SK-N-SH (cell line): ENCODE results near the gene CEP41. TPM values are rescaled to one million over a fixed set of nuclear protein-coding genes. Genes with fewer than 3 reads are reported as not detected.

Experiments
- CTCF ChIA-PET: fragments of 300-600, 350-600 bp; formaldehyde crosslinking; extraction: SDS; loops from one replicate; lab custom pipeline; 2021; lab: Yijun Ruan, JAX
- POLR2A ChIA-PET: fragments of 350-600 bp; sonication (Branson Sonifier 250); formaldehyde crosslinking; extraction: SDS; loops from one replicate; lab custom pipeline; 2020; ENCODE audit warnings: antibody characterized with exemption, inconsistent platforms; lab: Yijun Ruan, JAX
- DNase-seq: peaks from one replicate; pipeline ENCODE4 v3.0.0; 2012
- H2AFZ ChIP-seq: fragments of 200-600 bp; sonication (generic); 2 replicates; pipeline ENCODE4 v1.8.1; 2016; ENCODE audit warnings: antibody characterized with exemption, mild to moderate bottlenecking, low read depth
- H3F3A ChIP-seq: fragments of 200-600 bp; sonication (generic); replicated peaks from 2 replicates; pipeline ENCODE3; 2016; ENCODE audit warnings: antibody characterized with exemption, mild to moderate bottlenecking; ENCODE audit not compliant: insufficient read depth
- H3K27ac ChIP-seq, 2 experiments: fragments of 200-500 bp in 1 of 2; fragments of 200-600 bp in 1 of 2; sonication (Bioruptor generic) in 1 of 2; sonication (generic), shearing (Covaris generic) in 1 of 2; 2 replicates each; pipeline versions ENCODE4 v1.5.1 to v1.6.1; 2014 to 2016; ENCODE audit warnings: low read depth in 2 of 2, inconsistent platforms in 1 of 2, low read length in 1 of 2, mild to moderate bottlenecking in 1 of 2, mixed read lengths in 1 of 2
- H3K27me3 ChIP-seq: fragments of 200-600 bp; sonication (generic), shearing (Covaris generic); 2 replicates; pipeline ENCODE4 v1.6.1; 2016; ENCODE audit warnings: mixed run types; ENCODE audit not compliant: insufficient read depth
- H3K36me3 ChIP-seq, 2 experiments: fragments of 200-500 bp in 1 of 2; fragments of 200-600 bp in 1 of 2; sonication (Bioruptor generic) in 1 of 2; sonication (generic) in 1 of 2; replicated peaks in 1 of 2; 2 replicates each; pipeline versions ENCODE3 to v1.5.1; 2014 to 2016; ENCODE audit warnings: low read length in 1 of 2, mild to moderate bottlenecking in 1 of 2; ENCODE audit not compliant: insufficient read depth in 2 of 2, control insufficient read depth in 1 of 2
- H3K4me1 ChIP-seq, 2 experiments: fragments of 200-500 bp in 1 of 2; fragments of 200-600 bp in 1 of 2; sonication (Bioruptor generic) in 1 of 2; sonication (generic), shearing (Covaris generic) in 1 of 2; 2 replicates each; pipeline versions ENCODE4 v1.5.1 to v1.6.1; 2014 to 2016; ENCODE audit warnings: low read depth in 1 of 2, low read length in 1 of 2, mixed run types in 1 of 2; ENCODE audit not compliant: insufficient read depth in 2 of 2, control insufficient read depth in 1 of 2
- H3K4me2 ChIP-seq: fragments of 200-600 bp; sonication (generic), shearing (Covaris generic); 2 replicates; pipeline ENCODE4 v1.6.1; 2017; ENCODE audit warnings: mixed run types
- H3K4me3 ChIP-seq, 2 experiments: fragments of 200-500 bp in 1 of 2; fragments of 200-600 bp in 1 of 2; sonication (Bioruptor generic) in 1 of 2; sonication (generic), shearing (Covaris generic) in 1 of 2; 2 replicates each; pipeline versions ENCODE4 v1.5.1 to v1.8.1; 2014 to 2016; ENCODE audit warnings: low read depth in 2 of 2, inconsistent platforms in 1 of 2, low read length in 1 of 2, mild to moderate bottlenecking in 1 of 2, mixed read lengths in 1 of 2, moderate library complexity in 1 of 2
- H3K79me2 ChIP-seq: fragments of 200-600 bp; sonication (generic); 2 replicates; pipeline ENCODE4 v1.8.1; 2017; ENCODE audit warnings: mild to moderate bottlenecking; ENCODE audit not compliant: insufficient read depth
- H3K9ac ChIP-seq: fragments of 200-600 bp; sonication (generic); 2 replicates; pipeline ENCODE4 v1.6.1; 2017; ENCODE audit warnings: mixed run types
- H3K9me2 ChIP-seq: fragments of 200-600 bp; sonication (generic); 2 replicates; pipeline ENCODE4 v1.6.1; 2017; ENCODE audit warnings: mixed run types
- H3K9me3 ChIP-seq: fragments of 200-600 bp; sonication (generic); 2 replicates; pipeline ENCODE4 v1.6.1; 2017; ENCODE audit warnings: mixed run types, mild to moderate bottlenecking, moderate library complexity
- H4K20me1 ChIP-seq: fragments of 200-600 bp; sonication (generic); 2 replicates; pipeline ENCODE4 v1.6.1; 2017; ENCODE audit warnings: mild to moderate bottlenecking, mixed run types; ENCODE audit not compliant: insufficient read depth
- CHD2 ChIP-seq: fragments of 150-350 bp; IDR thresholded peaks from 2 replicates; pipeline ENCODE4 v1.6.1; 2018; ENCODE audit warnings: low read length; ENCODE audit not compliant: partially characterized antibody
- EZH2phosphoT487 ChIP-seq: fragments of 200-600 bp; sonication (generic); IDR thresholded peaks from 2 replicates; pipeline ENCODE4 v1.6.1; 2017; ENCODE audit warnings: low read depth, mixed run types, mild to moderate bottlenecking, antibody characterized with exemption, moderate library complexity, borderline replicate concordance
- JUND ChIP-seq: IDR thresholded peaks from 2 replicates; pipeline ENCODE4 v1.4.0; 2012
- NRF1 ChIP-seq: IDR thresholded peaks from 2 replicates; pipeline ENCODE4 v1.6.1; 2012; ENCODE audit warnings: low read depth, mild to moderate bottlenecking, low read length
- POLR2AphosphoS5 ChIP-seq: IDR thresholded peaks from 2 replicates; pipeline ENCODE4 v1.6.1; 2012; ENCODE audit warnings: low read depth, low read length
- RAD21 ChIP-seq: IDR thresholded peaks from 2 replicates; pipeline ENCODE4 v1.6.1; 2012; ENCODE audit warnings: mild to moderate bottlenecking, low read length
- SIN3A ChIP-seq: IDR thresholded peaks from 2 replicates; pipeline ENCODE4 v1.6.1; 2012; ENCODE audit warnings: low read depth, mild to moderate bottlenecking, low read length, moderate library complexity, borderline replicate concordance
- TAF1 ChIP-seq: IDR thresholded peaks from 2 replicates; pipeline ENCODE4 v1.6.1; 2012; ENCODE audit warnings: low read depth, mild to moderate bottlenecking, low read length, moderate library complexity, borderline replicate concordance
- TCF12 ChIP-seq: IDR thresholded peaks from 2 replicates; pipeline ENCODE4 v1.4.0; 2012
- WGBS: methylation state at CpG from one replicate; pipeline ENCODE4 v1.1.6; 2017; ENCODE audit warnings: low lambda C conversion rate; 5-methylcytosine and 5-hydroxymethylcytosine counted together
- polyA plus RNA-seq, 3 experiments: library from polyadenylated mRNA; depleted of rRNA; stranded (reverse); fragments of >200 nt; gene quantifications; 2 replicates each; pipeline ENCODE4 v1.2.3, GENCODE V29; 2012
- TF ChIP-seq, protein P1 (sequence below): fragments of 200-600 bp; sonication (generic); IDR thresholded peaks from 2 replicates; pipeline ENCODE4 v1.6.1; 2017; ENCODE audit warnings: antibody characterized with exemption, mild to moderate bottlenecking, moderate library complexity
- TF ChIP-seq, protein P2 (sequence below): IDR thresholded peaks from 2 replicates; pipeline ENCODE4; 2012
- TF ChIP-seq, protein P3 (sequence below): fragments of 150-350 bp; IDR thresholded peaks from 2 replicates; pipeline ENCODE4 v1.6.1; 2017; ENCODE audit warnings: antibody characterized with exemption, low read length, low read depth, borderline replicate concordance
- TF ChIP-seq, protein P4 (sequence below): fragments of 150-350 bp; IDR thresholded peaks from 2 replicates; pipeline ENCODE4 v1.6.1; 2016; ENCODE audit warnings: mild to moderate bottlenecking, low read depth, low read length

Gene CEP41
- polyA plus RNA-seq, 1 of the 3 experiments (the other 2 are of a cell fraction): 20.9 TPM

DNA sequence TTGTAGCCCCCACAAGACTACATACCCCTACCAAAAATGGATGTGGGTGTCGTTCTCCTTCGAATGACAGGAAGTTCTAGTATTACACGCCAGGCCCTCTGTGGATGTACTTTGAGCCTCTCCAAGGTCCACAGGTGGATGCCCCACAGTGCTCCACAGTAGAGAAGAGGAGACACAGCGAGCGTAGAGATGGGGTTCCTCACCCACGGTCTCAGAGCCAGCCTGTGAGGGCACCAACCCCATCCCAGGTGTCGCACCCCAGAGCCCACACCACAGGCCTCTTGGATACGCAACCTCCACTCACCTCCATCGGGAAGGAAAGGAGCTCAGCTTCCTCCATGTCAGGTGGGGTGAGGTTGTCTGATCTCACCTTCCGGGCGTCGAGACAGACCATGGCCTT is 93.9 kb downstream of the CEP41 start:
- no peak for TF ChIP-seq EZH2phosphoT487
- no peak for TF ChIP-seq JUND
- TF ChIP-seq POLR2AphosphoS5: no peak
- TF ChIP-seq, protein P1, sequence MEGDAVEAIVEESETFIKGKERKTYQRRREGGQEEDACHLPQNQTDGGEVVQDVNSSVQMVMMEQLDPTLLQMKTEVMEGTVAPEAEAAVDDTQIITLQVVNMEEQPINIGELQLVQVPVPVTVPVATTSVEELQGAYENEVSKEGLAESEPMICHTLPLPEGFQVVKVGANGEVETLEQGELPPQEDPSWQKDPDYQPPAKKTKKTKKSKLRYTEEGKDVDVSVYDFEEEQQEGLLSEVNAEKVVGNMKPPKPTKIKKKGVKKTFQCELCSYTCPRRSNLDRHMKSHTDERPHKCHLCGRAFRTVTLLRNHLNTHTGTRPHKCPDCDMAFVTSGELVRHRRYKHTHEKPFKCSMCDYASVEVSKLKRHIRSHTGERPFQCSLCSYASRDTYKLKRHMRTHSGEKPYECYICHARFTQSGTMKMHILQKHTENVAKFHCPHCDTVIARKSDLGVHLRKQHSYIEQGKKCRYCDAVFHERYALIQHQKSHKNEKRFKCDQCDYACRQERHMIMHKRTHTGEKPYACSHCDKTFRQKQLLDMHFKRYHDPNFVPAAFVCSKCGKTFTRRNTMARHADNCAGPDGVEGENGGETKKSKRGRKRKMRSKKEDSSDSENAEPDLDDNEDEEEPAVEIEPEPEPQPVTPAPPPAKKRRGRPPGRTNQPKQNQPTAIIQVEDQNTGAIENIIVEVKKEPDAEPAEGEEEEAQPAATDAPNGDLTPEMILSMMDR: no peak
- no peak for TF ChIP-seq NRF1
- TF ChIP-seq, protein P2, sequence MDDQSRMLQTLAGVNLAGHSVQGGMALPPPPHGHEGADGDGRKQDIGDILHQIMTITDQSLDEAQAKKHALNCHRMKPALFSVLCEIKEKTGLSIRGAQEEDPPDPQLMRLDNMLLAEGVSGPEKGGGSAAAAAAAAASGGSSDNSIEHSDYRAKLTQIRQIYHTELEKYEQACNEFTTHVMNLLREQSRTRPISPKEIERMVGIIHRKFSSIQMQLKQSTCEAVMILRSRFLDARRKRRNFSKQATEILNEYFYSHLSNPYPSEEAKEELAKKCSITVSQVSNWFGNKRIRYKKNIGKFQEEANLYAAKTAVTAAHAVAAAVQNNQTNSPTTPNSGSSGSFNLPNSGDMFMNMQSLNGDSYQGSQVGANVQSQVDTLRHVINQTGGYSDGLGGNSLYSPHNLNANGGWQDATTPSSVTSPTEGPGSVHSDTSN: no peak
- H3K4me3 ChIP-seq: no peak overlapping the region
- POLR2A ChIA-PET: no interaction called here
- H3K9me2 ChIP-seq: no peaks in the 10 kb centered on the region
- H3K4me1 ChIP-seq: no peaks in the 10 kb centered on the region; a peak in 1 of 4 replicates
- no peak overlapping the region for H3K4me2 ChIP-seq
- H3F3A ChIP-seq: no peaks in the 10 kb centered on the region
- DNase-seq: no peak
- no peaks in the 10 kb centered on the region for H3K79me2 ChIP-seq
- CTCF ChIA-PET: interaction anchor here (0.7 to 1.3 kb wide), 2 partner anchors 14 to 26 kb away, joined by 3 to 4 read pairs; no protein-coding TSS in a partner anchor
- no peak overlapping the region for H3K9ac ChIP-seq
- H3K27ac ChIP-seq: no peak overlapping the region
- H3K9me3 ChIP-seq: no peaks in the 10 kb centered on the region
- 87% methylated on average over 11 of the region's 12 CpGs for WGBS
- no peaks in the 10 kb centered on the region for H4K20me1 ChIP-seq
- H3K27me3 ChIP-seq: no peaks in the 10 kb centered on the region
- no peak overlapping the region for H2AFZ ChIP-seq
- H3K36me3 ChIP-seq: no peaks in the 10 kb centered on the region

DNA sequence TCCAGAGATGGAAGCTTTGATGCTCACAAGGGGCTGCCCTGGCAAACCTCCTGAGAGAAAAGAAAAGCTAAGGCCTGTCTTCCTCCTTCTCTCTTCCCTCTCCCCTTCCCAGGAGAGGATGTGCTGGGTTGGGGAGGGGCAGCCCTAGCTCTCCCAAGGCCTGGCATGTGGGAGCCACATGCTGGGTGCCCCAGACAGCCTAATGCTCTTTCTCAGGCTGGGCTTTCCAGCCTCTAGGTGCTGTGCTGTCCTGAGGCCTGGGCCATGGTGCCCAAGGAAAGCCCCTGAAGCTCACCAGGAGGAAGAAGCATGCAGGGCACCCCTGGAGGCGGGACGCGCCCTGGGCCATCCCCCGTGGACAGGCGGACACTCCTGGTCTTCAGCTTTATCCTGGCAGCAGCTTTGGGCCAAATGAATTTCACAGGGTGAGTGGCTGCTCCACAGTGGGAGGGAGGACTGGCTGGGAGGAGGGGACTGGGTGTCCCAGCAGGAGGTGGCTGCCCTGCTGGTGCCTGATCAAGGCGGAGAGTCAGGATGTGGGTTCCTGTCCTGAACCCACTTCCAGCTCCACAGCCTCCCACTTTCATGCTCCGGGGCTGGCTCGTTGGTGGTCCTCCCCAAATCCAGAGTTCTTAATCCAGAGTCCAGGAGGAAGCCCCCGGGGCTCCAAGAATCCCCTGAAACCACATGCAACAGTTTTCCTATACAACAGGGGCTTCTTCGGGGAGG is 94.5 kb downstream of the CEP41 start:
- H3K27ac ChIP-seq: no peak overlapping the region
- no peaks in the 10 kb centered on the region for H4K20me1 ChIP-seq
- H2AFZ ChIP-seq: no peak overlapping the region
- no peak overlapping the region for H3K4me3 ChIP-seq
- H3K36me3 ChIP-seq: no peaks in the 10 kb centered on the region
- 80% methylated on average over 6 of the region's 10 CpGs for WGBS
- H3K4me1 ChIP-seq: no peaks in the 10 kb centered on the region; a peak in 1 of 4 replicates
- no peaks in the 10 kb centered on the region for H3F3A ChIP-seq
- TF ChIP-seq TAF1: no peak
- no peak for TF ChIP-seq TCF12
- no peak for TF ChIP-seq JUND
- TF ChIP-seq RAD21: no peak
- TF ChIP-seq, protein P3, sequence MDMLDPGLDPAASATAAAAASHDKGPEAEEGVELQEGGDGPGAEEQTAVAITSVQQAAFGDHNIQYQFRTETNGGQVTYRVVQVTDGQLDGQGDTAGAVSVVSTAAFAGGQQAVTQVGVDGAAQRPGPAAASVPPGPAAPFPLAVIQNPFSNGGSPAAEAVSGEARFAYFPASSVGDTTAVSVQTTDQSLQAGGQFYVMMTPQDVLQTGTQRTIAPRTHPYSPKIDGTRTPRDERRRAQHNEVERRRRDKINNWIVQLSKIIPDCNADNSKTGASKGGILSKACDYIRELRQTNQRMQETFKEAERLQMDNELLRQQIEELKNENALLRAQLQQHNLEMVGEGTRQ: no peak
- TF ChIP-seq, protein P4, sequence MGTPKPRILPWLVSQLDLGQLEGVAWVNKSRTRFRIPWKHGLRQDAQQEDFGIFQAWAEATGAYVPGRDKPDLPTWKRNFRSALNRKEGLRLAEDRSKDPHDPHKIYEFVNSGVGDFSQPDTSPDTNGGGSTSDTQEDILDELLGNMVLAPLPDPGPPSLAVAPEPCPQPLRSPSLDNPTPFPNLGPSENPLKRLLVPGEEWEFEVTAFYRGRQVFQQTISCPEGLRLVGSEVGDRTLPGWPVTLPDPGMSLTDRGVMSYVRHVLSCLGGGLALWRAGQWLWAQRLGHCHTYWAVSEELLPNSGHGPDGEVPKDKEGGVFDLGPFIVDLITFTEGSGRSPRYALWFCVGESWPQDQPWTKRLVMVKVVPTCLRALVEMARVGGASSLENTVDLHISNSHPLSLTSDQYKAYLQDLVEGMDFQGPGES: no peak
- no peak for TF ChIP-seq SIN3A
- TF ChIP-seq CHD2: no peak
- no peaks in the 10 kb centered on the region for H3K27me3 ChIP-seq
- ChIA-PET CTCF (interaction anchor here (1.3 kb wide), 1 partner anchor 14 kb away, joined by 4 read pairs; no protein-coding TSS in a partner anchor), POLR2A (no interaction called here)
- no peaks in the 10 kb centered on the region for H3K9me3 ChIP-seq
- no peak overlapping the region for H3K4me2 ChIP-seq
- DNase-seq: no peak
- no peaks in the 10 kb centered on the region for H3K79me2 ChIP-seq
- no peak overlapping the region for H3K9ac ChIP-seq
- H3K9me2 ChIP-seq: no peaks in the 10 kb centered on the region
